SIG-M5 treated with dmso at 0.1 percent for 504 hours (cell line): ENCODE data around the gene RAB8A.

Experiments
- DNase-seq: peaks from one replicate; lab custom pipeline; 2025; ENCODE audit not compliant: unreplicated experiment; lab: John Stamatoyannopoulos, UW

Gene RAB8A

DNA sequence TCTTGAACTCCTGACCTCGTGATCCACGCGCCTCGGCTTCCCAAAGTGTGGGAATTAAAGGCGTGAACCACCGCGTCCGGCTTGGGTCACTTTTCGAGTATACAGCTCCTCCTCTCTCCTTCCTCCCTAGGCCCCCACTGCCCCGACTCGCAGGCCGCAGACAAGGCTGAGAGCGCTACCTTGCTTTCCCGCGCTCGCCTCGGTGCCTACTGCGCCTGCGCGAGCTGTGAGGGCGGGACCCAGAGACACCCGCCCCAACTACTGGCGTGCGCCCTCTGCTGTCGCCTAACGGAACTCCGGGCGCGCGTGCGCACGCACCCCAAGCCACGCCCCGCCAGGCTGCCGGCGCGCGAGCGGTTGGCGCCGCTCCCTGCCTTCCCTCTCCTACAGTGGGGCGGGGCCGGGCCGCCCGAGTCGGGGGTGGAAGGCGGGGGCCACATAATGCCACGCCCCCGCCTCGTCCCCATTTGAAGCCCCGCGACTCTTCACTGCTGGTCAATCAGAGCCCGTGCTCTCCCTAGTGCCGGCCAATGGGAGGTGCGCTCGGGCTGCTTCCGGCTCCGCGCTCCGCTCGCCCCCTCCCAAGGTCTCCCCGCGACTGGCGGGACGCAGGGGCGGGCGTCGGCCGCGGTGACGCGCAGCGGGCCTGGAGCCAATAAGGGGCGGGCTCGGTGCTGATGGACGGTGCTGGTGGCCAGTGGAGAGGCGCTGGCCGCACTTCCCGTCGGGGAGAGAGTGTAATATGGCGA lies at the start of gene RAB8A:
RAB8A (plus strand) TSS at position 730 of the 749 bp plus-strand sequence; CDS start at position 743, 13 bp downstream.
- peak; percentile 96 for DNase-seq

DNA sequence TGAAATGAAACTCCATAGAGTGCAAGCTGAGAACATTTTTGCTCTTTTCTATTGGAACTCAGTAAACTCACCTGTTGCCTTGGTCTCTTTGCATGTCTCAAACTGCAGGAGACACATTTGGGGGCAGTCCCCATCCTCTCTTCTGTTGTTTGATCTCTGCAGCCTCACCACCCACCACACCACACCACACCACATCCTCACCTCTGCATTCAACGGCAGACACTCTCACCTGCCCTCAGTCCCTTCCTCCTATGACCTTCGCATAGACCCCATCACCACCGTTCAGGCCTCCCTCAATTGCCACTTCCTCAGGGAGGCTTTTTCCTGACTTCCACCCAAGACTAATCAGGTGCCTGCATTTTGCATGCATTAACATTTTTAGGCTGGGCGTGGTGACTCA lies 49.7 kb upstream of the RAB8A start:
- DNase-seq: no peak

DNA sequence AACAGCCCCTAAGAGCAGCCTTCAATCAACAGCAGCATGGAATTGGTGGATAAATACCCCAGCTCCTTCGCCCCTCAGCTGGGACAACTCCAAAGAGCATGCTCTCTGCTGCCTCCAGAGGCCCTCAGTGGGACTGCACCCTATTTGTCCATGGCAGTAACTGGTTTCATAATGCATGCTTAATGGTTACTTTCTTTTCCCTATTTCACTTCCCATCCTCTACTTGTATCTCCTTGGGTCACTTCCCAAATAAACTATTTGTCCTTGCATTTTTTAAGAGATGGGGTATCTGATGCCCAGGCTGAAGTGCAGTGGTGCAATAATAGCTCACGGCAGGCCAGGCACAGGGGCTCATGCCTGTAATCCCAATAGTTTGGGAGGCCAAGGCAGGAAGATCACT lies 48.9 kb upstream of the RAB8A start:
- peak; percentile 56 for DNase-seq

DNA sequence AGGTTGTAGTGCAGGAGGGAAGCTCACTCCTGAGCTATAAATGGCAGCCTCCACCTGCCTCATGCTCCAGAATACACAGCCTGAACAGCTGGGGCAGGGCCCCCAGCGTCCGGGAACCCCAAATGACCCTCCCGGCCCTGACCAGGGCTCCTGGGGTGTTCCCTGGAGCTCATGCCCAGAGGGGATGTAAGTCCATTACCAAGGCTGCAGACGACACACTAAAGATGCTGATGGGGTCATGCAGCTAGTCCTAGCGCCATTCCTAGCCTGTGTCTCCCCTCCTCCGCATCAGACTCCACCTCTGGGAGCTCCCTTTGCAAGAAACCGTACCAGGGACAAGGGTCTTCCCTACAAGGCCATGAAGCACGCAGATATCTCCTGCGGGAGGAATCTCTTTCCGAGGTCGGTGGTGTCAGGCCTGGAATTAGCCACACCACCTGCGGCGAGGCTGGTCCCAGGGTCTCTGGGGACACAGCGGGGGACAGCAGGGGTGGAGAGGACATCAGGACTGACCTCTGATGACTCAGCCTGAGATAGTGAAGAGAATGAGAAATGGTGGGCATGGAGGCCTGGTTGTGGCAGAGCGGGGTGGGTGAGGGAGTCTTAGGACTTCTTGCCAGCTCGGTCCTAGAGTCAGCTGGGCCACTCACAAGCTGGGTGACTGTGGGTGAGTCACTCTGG lies 47.3 kb upstream of the RAB8A start:
- DNase-seq: no peak

DNA sequence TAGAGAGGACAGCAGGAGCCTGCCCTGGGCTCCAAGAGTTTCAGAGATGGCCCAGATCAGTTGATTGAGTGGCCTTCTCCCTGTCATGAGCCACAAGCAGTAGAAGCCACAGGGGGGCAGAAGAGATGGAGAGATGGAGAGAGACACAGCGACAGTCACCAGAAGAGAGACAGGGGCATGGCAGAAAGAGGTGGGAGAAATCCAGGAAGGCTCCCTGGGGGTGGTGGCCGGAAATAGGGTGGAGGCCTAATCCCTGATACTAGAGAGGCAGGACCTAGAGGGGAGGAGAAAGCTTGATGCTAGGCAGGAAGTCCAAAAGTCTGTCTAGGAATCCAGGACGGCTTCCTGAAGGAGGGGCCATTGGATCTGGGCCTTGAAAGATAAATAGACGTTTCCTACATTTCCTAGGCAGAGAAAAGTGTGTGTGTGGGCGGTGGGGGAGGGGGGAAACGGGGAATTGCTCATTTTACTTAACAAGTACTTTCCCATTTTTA lies 45.0 kb upstream of the RAB8A start:
- peak; percentile 51 for DNase-seq

DNA sequence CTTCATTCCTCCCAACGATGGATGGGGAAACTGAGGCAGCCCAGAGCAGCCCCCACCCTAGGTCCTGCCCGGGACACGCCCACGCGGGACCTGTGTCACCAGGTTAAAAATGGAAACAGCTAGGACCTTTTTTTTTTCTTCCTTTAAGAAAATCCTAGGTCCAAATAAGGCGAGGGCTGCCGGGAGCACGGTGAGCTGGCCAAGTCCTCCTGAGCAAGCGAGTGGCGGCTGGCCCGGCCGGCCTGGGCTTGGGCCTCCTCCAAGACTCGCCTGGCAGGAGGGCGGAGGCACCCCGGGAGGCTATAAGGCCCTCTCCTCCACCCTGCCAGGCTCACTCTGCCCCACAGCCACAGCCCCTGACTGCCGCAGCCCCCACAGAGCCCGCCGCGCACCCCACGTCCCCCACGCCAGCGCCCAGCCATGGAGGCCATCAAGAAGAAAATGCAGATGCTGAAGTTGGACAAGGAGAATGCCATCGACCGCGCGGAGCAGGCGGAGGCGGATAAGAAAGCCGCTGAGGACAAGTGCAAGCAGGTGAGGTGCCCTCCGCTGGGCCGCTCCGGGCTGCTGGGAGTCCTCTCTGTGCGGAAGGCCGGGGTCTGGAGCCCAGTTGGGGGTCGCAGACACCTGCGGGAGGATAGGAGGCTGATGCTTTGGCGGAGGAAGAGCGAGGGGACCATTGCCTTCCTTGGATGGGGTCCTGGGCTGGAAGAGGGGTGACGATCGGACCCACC lies 44.3 kb upstream of the RAB8A start:
- no peak for DNase-seq

DNA sequence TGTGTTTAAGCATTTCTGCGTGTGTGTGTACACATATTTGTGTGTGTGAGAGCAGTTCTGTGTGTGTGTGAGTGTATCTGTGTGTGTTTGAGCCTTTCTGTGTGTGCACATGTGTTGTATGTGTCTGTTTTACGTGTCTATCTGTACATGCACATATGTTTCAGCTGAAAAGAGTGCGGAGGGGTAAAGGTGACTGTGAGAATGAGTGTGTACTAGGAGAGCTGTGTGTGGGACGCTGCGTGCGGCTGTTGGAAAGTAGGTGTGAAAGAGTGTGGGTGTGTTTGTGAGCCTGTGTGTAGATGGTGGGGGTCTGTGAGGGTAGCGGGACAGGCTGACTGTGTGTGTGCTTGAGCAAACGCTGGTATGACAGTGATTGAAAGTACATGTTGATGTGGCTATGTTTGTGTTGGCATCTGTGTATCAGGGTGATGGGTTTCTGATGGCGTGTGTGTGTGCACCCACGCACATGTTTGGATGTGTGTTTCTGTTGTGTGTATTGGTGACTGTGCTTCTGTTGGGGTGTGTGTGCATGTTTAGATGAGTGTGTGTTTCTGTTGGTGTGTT lies 42.9 kb upstream of the RAB8A start:
- no peak for DNase-seq

DNA sequence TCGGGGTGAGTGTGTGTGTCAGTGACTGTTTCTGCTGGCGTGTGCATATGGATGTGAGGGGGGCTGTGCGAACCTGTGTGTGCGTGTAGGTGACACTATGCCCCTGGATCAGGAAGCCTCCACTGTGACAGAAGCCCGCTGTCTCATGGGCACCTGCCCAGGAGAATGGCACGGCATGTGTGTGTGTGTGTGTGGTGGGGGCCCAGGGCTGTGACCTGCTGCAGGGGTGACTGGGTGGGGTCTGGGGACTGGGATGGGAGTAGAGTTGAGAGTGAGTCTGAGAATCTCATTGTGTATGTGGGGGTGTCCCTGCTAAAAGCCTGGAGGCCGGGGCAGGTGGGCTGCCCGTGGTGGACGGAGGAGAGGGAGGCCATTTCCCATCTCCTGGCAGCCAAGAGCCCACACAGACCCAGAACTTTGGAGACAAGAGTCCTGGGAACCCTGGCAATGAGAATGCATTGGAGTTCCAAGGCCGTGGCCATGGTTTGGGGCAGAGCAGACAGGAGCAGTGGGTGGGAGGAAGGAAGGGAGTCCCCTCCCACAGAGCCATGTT lies 41.8 kb upstream of the RAB8A start:
- DNase-seq: no peak

DNA sequence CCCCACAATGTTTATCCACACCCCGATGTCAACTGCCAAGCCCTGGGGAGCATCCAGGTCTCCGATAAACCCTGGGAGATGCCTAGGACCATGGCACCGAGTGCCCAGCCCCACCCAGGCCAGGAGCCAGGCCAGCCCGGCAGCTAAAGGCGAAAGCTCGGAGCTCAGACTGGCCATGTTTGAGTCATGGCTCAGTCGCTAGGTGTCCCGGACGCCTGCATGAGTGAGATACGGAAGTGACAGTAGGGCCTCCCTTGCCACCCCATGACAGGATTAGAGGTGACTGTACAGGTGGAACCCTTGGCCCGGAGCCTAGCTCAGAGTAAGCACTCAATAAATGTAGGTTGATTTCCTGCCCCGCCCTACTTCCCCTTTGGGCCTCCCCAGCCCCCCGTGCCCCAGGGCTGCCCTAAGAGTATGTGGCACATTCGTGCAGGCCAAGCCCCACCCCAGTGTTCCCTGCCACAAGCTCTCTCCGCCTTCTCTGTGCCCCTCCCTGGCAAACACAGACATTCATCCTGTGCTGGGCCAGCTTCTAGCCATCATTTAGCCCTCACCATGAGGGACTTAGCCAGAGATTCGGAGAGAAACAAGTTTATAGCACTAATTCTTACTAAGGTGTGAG lies 41.2 kb upstream of the RAB8A start:
- peak; percentile 46 for DNase-seq

DNA sequence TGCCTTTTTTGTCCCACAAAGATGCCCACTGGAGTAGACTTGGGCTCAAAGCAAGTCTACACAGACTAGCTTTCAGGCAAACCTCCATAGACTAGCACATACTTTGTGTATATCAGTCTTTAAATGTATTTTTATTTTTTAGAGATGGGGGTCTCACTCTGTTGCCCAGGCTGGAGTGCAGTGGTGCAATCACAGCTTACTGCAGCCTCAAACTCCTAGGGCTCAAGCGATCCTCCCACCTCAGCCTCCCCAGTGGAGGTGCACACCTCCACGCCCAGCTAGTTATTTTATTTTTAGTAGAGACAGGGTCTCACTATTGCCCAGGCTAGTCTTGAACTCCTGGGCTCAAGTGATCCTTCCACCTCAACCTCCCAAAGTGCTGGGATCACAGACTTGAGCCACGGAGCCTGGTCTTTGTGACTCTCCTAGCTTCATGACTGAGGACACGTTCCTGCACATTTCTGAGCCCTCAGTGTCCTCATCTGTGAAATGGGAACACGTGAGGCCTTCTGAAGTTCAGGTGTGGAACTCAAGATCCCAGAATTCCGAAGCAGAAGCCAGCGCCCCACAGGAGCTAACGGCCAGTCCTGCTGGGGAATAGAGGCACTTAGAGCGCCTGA lies 40.5 kb upstream of the RAB8A start:
- no peak for DNase-seq

DNA sequence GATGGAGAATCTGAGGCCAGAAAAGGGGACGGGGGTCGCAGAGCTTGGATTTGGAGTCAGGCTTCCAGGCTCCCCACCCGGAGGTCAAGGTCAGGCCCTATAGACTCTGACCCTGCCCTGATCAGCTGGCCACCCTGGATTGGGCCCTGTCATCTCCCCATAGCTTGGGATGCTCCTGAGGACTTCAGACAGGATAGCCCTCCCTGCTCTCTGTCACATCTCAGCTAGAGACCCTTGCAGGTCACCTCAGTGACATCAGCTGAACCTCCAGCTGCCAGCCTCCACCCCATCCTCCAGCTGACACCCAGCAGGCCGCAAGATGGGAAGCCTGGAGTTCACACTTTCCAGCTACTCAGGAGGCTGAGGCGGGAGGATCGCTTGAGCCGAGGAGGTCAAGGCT lies 38.2 kb upstream of the RAB8A start:
- no peak for DNase-seq

DNA sequence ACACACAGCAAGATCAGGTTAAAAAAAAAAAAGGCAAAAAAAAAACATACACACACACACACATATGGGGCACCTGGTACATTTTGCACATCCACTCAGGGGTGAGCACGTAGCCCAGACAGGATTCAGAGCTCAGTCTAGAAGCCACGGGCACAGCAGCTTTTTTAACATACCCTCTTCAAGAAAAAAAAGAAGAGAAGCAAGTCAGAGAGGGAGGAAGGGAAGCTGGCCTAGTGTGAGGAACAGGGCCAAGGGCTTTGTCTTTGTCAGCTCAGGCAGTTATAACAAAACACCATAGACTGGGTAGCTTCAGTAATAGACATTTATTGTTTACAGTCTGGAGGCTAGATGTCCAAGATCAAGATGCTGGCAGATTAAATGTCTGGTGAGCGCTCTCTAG lies 37.7 kb upstream of the RAB8A start:
- no peak for DNase-seq

DNA sequence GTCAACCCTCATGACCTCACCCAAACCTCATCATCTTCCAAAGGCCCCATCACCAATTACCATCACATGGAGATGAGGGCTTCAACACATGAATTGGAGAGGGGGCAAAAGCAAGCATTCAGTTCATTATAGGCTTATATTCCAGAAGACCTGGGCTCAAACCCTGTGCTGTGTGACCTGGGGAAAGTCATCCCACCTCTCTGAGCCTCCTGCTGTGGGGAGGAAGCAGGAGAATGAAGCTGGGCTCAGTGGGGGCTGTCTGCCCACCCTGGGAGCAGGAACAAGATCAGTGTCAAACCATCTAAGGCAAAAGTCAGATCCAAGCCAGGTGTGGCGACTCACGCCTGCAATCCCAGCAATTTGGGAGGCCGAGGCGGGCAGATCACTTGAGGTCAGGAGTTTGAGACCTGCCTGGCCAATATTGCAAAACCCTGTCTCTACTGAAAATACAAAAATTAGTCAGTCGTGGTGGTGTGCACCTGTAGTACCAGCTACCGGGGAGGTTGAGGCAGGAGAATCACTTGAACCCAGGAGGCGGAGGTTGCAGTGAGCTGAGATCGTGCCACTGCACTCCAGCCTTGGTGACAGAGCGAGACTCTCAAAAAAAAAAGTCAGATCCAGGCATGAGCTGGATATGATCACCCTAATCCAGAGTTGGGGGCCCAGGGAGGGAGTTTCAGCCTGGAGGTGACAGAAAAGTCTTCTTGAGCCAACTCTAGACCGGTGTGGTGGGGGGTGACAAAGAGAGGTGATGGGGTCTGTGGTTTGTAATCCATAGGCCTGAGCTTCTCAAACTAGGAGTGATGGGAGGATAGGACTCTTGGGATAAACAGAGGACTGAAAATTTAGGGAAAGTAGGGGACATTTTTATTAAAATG lies 37.0 kb upstream of the RAB8A start:
- no peak for DNase-seq

DNA sequence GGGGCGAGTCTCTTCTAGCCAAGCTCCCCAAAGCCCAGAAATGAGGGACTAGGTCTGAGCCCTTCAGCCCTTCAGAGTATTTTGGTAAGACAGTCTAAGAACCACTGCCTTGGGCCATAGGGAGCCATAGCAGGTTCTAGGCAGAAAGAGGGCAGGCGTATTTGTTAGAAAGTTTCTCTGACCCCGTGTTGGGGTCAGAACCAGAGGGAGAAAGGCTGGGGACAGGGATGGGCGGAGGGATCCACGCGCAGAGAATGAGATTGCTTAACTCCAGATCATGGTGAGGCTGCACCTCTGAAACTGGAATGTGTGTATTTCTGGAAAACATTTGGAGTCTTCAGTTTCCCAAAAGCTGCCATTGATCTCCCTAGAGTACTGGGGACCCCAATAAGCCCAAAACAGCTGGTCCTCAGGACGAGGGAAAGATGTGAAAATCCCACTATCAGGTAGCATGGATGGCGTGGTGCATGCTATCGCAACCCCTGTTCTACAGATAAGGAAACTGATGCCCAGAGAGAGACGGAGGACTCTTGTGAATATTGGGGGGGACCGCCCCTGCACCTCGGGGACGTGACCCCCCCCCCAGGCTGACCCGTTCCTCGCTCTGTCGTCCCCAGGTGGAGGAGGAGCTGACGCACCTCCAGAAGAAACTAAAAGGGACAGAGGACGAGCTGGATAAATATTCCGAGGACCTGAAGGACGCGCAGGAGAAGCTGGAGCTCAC lies 36.1 kb upstream of the RAB8A start:
- no peak for DNase-seq

DNA sequence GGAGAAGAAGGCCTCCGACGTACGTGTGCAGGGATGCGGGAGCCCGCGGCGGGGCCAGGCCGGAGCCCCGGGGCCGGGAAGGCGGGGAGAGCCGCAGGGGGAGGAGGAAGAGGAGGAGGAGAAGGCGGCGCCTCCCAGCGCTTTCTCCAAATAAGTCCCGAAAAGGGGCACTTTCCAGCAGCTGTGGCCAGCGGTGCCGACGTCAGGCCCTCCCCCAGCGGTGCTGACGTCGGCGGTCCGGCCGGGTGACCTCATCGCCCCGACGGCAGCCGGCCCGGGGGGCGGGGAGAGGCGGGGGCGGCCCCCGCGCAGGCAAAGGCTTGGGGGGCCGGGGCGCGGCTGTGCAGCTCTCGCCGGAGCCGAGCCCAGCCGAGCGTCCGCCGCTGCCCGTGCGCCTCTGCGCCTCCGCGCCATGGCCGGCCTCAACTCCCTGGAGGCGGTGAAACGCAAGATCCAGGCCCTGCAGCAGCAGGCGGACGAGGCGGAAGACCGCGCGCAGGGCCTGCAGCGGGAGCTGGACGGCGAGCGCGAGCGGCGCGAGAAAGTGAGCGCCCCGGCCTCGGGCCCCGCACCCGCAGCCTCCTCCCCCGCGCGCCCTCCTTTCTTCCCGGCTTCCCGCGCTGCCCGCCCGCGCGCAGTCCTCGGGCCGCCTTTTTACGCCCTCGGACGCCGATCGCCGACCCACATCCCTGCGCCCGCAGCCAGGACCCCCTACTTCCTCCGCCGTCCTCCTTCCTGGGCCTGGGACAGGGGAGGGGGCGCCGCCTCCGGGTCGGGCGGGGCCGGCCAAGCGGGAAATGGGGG lies 35.3 kb upstream of the RAB8A start, which contains the start of gene TPM4:
TPM4 (plus strand) TSS at position 342 of the 804 bp plus-strand sequence; CDS start at position 413, 71 bp downstream.
- peak; percentile 84 for DNase-seq

DNA sequence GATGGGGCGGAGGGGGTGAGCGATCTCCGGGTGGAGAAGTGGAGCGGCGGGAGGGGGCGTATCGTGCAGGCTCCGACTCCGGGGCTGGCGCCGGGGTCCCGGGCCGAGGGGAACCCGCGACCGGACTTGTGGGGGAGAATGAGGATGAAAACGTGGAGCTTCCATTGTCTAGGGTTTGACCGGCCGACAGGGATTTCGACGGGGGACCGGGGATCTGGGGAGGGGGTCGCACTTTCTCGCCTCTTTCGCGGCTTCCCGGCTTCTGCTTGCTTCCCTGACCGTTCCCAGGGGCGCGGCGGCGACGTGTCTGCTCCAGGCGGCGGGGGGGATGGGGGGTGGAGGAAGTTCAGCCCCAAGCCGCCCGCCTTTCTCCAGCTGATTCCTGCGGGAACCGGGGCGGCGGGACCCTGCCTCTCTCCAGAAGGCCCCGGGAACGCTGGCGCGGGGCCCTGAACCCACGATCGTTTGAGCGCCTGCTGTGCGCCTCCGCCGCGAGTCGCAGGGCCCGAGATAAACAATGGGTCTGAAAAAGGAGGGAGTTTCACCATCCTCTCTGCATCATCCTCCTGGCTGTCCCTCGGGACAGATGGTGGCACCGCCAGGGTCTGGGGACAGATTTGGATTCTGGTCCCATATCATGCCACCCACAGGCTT lies 34.6 kb upstream of the RAB8A start:
- peak; percentile 22 for DNase-seq
